CD4-positive, alpha-beta T cell treated with Interferon alpha-2 for 1 hour (primary cell): ENCODE data around the gene CLCNKB.
"Not testable (repeated sequence)": the region's sequence is repeated elsewhere in the genome, so short reads cannot be mapped to it uniquely, and the experiment has no call there.

Experiments
- DNase-seq, 2 donors: peaks; one replicate each; pipeline ENCODE4 v3.0.0-alpha.2; 2020 to 2022

Gene CLCNKB

DNA sequence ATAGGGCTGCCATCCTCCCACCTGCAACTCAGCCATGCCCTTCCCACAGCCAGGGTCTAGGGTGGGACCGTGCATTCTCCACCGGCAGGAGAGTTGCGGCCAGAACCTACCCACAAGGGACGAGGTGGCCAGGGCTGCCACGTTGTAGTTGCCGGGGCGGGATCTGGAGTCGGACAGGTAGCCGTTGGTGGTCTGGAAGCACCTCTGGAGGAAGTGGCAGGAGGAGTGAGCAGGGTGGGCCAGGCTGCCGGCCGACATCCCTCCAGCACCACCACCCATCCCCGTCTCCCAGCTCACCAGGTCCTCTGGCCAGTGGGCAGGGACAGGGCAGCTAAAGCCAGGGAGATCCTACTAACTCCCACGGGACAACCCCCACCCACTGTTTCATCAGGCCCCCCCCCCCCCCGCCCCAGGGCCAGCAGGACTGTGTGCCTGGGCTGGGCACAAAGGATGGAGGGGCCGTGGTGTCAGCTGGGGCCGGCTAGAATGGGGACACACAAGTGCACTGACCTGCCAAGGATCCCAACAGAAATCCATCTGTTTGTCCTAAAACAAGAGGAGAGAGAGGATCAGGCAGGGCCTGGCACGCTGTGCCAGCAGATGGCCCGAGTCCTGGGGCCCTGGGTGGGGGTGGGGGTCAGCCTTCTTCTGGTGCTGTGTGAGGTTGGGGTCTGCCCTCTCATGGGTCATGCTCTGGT, 18.6 kb downstream of the CLCNKB start:
- not testable (repeated sequence) for DNase-seq

DNA sequence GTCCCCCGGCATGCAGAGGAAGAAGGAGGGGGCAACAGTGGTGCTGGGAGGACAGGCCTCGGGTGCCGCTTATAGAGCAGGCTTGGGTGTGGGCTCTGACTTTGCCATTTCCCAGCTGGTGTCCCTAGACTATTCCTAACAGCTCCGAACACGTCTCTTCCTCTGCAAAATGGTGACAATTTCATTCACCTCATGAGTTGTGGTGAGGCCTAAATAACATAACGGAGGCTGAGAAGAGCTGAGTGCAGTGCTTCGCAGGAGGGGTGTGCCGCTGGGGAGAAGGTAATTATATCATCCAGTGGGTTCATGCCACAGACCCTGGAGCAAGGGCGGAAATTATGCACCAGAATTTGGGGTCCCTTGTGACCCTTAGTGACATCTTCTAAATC, 19.1 kb downstream of the CLCNKB start:
- not testable (repeated sequence) for DNase-seq

DNA sequence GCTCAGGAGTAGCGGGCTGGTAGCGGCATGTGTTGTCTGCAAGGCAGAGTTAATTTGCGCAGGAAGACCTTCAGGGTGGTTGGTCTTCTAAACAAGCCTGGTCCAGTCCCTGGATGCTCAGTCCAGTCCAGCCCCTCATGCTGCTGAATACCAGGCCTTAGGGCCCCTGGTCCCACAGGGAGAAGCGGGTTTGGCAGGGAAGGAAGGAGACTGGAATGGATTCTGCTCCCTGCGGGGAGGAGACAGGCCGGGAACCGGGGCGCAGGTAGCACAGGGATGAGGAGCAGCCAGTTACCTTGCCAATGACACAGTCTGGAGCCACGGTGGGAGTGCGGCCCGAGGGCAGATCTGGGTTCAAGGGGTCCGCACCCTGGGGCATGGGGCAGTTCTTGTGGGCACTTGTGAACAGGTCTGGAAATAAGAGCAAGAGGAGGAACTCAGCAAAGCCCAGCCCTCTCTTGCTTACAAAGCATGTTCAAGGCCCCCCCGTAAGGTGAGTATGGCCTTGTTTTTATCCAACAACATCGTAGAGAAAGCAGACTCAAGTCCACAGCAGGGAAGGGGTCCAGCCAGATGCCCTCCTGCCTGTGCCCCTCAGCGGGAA, 19.7 kb downstream of the CLCNKB start:
- DNase-seq = no peak

DNA sequence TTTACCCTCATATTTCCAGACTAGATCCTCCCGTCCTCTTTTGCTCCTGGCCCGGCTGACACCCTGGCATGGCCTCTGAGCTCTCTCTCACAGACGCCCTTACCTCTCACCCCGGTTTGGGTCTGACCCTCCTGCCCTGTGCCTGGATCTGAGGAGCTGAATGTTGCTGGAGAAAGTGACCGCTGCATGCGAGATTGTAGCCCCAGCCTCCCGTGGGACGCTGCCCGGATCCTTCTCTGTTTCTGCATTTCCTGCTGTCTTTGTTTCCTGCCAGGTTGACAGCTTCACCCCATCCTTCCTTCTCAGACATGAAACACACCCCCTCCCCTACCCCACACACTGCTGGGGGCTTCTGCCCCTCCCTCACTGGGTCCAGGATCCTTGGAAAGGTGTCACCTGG, 20.3 kb downstream of the CLCNKB start:
- DNase-seq = no peak

DNA sequence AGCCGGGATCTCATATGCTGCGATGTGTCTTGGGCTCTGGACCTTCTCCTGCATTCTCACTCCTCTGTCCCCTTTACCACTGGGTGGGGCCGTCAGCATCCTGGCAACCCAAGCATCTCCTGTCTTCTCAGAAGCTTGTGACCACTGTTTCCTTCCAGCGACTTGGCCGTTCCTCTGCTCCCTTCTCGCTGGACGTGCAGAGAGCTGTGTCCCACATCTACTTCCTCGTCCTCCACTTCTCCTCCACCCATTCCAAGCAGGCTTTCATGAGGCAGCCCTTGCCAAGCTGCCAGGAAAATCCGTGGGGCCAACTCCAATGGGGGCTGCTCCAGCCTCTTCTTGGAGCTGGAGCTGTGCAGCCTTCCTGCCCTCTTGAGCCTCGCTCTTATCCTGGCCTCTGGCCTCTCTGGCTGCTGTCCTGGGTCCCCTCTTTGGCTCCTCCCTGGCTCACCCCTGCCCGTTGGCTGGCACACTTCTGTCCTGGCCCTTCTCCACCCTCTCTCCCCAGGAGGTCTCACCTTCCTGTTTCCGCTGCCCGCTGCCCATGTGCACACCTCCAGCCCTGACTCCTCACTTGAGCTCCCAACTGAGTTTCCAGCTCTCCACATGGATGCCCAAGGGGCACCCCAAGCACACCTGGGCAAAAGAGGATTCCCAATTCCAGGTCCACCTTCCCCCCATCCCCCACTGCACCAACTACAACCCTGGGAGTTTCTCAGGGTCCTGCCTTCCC, 21.1 kb downstream of the CLCNKB start:
- no peak for DNase-seq

DNA sequence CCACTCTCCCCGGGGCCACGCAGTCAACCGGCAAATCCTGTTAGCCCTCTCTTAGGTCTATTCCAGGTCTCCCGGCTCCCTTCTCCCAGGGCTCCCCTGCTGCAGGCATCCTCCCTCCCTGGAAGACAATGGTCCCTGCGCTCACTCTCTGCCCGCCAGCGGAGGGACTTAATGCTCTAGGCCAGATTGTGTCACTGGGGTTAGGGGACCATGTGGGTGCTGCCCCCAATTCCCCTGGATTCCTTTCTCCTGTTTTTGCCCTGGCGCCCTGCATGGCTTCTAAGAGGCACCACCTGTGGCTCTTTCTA, 21.6 kb downstream of the CLCNKB start:
- no peak for DNase-seq

DNA sequence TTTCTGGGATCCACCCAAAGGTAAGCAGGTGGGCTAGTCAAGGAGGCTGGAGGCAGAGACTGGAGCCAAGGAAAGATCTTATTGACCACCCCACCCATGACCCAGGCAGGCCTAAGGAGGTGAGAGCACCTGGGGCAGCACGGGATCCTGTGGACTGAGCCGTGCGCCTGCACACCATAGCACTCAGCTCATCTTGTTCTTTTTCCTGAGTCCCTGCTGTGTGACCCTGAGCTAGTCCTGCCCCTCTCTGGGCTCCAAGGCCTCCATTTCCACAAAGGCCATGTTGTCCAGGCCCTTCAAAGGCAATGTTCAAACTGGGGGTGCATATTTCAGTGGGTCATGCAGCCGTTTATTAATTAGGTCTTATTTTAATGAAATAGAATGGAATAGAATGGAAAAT, 22.7 kb downstream of the CLCNKB start:
- DNase-seq = no peak

DNA sequence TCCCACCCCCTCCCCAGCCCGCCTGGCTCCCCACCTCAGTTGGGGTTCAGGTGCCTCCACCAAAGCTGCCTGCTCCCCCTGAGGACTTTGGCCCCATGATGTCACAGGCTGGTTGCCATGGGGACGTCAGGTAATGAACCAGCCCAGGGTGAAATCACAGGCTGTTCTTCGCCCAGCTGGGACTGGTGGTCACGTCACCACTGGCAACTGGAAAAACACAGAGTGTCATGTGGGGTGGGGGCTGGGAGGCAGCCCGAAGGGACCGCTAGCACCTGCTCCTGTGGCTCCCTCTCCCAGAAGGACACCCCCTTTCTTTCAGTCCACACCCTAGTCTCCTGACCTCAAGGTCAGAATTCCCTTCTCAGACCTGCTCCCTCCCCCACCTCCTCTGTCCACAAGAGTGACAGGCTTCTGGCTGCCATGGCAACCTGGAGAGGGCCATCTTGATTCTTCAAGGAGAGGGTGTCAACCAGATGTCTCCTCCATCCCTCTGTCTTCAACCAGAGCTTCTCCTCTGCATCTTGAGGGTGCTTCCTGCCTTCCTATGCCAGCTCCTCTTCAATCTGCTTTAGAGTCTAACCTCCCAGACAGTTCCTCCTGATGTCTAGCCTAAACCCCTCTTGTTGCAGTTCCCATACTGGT, 23.7 kb downstream of the CLCNKB start:
- DNase-seq = no peak

DNA sequence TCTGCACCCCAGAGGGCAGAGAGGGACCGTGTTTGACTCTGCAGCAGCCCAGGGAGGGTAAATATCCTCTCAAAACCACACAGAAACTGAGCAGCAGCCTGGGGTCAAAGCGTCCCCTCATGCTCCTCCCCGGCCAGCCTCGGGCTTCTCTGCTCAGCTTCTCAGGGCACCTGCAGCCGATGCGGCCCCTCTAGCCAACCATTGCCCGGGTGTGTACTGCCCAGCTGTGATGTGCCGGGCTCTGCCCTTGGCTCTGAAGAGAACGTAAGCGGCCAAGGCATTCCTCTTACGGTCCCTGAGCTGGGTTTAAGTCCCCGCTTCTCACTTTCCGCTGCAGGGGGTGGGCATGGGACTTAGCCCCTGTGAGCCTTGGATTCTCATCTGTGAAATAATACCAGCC, 24.4 kb downstream of the CLCNKB start:
- no peak for DNase-seq

DNA sequence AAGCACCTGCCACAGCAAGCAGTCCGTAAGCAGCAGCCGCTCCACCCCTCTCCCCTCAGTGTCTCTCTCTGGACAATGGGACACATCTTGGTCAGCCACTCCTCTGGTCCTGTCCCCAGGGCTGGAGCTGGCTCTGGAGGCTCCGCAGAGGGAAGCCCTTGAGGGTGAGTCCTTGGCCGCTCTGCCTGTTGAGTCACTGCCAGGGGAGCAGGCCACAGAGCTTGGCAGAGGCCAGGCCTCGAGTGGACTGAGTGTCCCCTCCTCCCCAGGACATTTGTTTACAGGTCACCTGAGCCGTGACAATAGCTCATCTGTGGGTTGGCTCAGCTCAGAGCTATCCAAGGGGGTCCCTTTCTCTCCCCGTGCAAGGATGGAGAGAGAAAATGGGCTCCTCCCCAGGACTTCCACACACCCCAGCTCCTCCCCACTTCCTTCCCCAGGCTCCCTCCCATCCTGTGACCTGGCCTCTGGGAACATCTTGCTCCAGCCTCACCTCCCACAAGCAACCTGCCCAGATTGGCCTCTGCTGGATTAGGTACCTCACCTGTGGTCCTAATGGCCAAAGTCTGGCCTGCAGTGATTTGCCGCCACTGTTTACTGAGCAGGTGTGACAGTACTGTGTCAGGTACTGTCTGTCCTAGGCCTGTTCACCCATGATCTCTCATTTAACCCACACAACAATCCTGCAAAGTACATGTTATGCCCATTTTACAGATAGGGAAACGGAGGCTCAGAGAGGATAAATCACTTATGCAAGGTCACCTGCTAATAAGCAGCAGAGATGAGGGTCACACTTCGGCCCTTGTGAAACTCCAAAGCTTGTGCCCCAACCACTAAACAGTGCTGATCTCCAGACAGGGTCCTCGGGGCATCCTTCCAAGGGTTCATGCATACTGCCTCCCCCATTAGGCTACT, 25.0 kb downstream of the CLCNKB start:
- no peak for DNase-seq

DNA sequence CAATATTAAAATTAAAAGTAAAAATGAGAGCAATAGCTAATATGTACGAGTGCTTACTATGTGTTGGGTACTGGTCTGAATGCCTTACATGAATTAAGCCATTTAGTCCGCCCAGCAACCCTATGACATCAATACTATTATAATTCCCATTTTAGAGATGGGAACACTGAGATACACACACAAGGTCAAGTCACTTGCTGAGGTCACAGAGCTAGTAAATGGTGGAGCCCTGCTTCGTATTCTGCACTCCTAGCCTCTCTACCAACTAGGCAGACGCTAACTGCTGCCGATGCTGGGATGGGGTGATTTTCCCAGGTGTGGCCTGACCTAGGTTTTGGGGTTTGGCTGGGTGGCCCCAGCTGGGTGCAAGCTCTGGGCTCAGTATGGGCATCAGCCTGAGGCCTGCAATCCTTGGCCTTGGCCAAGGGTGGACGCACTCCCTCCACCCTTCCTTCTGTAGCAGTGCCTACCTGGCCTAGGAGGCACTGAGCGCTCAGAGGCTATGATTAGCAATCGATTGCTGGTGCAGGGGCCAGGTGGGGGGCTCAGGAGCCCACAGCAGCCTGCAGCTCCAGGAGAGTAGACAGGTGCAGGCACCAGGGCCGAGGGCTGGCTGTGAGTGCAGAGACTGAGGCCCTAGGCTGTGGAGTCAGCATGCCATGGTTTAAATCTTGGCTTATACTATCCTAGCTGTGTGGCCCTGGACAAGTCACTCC, 27.2 kb downstream of the CLCNKB start:
- no peak for DNase-seq

DNA sequence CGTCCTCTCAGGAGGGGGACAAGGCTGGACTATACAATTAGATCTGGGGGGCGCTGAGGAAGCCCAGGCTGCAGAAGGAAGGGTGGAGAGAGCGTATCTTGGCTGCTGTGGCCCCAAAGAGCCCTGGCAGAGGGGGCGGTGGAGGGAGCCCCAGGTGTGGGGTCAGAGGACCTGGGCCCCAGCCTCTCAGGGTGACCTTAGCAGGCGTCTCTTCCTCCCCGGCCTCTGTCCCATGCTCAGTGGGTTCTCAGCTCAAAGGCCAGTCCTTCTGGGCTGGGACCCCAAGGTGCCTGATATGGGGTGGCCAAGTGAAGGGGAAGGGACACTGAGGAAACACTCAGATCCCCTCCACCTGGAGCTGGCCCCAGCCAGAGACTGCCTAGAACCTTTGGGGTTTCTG, 28.0 kb downstream of the CLCNKB start:
- DNase-seq = no peak

DNA sequence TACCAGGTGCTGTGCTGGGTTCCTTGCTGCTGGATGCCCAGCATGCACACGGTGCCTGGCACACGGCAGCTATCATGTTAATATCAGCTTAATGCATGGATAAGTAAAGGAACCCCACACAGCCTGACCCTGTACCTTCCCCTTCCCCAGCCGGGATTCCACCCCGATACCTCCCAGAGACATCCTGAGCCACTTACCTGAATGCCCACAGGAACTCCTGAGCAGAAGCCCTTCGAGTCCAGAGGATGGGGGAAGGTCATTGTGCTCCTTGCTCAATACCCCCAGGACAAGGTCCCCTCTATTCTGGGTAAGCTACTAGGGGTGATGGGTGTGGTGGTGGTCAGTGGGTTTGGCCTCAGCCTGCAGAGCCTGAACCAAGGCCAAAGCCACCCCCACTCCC, 28.5 kb downstream of the CLCNKB start:
- DNase-seq = no peak

DNA sequence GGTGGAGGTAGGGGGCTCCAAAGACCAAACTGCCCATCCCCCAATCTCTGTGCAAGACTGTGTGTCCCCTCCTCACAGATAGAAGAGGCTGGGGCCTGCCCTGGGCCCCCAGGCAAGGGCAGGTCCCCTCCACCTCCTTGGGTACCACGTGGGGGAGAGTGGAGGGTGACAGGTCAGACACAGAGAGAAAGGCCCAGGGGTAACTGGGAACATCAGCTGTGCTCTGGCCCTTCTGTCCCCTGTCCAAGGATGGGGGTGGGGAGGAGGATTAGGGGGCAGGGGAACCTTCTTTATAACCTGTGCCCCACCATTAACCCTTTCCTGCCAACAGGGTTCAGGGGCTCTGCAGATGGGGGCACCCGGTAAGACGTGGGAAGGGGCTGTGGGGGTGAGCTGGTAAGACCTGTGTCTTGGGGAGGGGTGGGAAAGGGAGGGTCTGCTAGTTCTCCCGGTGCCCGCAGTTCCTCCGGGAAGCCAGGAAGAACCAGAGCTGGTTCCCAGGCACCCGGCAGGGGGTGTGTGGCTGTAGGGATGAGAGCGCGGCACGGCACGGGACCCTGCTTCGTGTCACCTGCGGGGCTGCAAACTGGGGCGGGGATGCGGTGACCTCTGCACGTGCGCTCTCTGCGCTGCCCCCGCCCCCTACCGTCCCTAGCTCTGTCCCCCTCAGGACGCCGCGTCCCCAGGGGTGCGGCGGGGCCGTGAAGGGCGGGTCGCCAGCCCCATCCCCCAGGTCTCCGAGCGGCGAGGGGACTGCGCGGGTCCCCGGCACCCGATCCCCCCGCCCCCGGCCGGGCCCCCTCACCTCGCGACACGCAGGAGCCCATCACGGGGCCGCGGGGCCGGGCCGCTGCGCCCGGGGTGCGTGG, 29.3 kb downstream of the CLCNKB start:
- DNase-seq = no peak

DNA sequence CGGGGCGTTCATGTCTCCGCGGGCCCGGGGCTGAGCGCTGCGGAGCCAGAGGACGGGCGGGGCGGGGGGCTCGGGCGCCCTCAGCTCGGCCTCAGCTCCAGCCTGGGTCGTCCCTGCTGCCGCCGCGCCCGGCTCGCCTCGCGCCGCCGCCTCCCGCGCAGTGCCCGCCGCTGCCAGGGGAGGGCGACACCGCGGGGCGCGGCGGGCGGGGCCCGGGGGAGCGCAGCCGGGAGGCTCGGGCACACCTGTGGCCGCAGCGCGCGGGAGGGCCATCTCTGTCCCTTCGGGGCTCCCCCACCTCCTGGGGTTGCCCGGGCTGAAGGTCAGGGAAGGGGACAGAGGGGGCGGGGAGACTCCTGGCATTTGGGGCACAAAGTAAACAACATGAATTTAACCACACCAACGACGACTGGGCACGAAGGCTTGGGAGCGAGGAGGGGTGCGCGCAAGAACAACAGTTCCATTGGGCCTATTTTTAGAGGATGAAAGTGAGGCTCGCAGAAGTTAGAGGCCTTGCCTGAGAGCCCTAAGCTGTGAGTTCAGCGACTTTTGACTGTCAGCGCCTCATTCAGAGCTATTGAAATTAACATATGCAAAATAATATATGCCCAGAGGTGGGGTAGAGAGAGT, 30.0 kb downstream of the CLCNKB start, which contains the start of gene FAM131C:
FAM131C (minus strand) TSS at position 162 of the 630 bp plus-strand sequence. CDS start 209 bp downstream, outside the sequence.
- DNase-seq = peak in 1 of 2 donors; percentile 45

DNA sequence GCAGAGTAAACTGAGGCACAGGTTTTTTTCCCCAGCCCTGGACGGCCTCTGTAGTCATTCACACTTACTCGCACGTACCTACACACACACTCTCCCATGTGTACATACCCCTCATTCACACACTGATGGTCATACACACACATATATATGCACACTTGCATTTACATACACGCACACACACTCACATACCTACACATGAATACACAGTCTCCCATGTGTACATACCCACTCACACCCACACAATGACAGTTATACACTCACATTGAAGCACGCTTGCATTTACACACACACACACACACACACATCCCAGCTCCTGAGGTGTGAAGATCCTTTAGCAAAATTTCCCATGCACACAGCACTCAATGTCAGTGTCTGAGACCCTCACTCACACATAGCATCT, 30.6 kb downstream of the CLCNKB start:
- no peak for DNase-seq

DNA sequence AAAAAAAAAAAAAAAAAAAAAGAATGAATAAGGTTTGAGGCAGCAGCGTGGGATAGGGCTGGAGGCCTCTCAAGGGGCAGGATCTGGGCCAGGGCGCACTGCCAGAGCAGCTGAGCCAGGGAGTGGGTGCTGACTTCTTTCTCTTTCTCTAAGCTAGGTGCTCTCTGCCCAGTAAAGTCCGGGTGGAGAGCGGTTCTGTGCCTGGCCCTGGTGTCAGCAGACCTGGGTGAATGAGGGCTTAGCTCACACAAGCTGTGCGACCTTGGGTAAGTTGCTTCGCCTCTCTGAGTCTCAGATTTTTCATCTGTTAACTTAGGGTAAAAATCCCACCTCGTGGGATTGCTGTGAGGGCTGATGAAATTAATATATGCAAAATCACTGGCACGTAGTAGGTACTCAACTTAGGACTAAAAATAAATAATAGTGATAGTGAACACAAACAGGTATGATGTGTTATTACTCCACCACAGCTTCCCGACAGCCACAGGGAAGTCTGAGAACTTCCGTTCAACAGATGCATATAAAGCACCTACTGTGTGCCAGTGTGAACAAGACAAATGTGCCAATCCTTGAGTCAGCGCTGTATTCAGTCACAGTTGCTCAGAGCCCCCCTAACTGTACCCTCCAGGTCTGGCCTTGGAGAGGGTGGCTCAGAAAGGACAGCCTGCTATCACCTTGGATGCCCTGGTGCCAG, 31.9 kb downstream of the CLCNKB start:
- DNase-seq = no peak

DNA sequence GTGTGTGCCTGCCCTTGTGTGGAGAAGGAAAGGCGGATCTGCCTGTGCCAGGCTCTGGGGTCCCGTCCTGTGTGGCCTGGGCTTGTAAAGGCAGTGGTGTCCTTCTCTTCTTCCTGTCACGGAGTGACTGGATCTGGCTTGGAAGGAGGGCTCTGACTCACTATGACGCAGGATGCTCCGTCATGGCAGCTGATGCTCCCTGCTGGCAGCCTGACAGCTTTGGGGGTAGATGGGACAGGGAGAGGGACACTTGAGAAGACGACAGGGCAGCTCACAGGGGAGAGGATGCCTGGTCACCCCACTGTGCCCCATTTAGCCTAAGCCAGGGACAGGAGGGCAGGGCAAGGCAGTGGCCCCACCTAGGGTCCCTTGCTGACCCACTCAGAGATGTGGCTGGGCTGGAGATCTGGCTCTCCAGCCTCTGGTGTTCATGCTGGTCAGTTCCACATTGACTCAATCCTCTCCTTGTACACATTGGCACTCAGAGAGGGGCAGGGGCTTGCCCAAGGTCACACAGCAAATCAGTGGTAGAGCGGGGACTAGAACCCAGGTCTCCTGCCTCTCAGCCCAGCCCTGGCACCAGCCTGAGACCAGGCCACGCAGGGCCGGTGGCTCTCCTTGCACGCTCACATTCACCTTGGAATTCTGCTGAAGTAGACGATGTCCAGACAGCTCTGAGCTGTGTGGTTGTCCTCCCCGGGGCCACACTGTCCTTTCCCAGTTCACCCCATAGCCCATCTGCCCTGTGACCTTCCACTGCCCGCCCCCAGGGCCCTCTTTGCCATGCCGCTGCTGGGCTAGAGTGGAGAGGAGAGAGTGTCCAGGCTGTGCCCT, 32.7 kb downstream of the CLCNKB start:
- no peak for DNase-seq

DNA sequence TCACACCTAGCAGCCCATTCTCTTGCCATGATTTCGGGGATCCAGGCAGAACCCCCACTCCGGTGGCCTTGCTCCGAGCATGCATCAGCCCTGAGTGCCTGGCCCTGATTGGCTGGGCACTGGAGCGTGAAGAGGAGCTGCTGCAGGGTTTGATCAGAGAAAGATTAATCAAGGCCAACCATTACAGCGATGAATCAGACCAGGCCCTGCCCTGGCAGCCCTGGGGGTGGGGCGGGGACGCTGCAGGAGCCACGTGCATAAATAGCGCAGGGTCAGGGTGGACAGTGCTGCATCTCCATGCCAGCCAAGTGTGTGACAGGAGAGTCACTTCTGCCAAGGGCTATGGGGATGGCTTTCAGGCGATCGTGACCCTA, 33.3 kb downstream of the CLCNKB start:
- no peak for DNase-seq
